ENCODE data around the gene EML4. TPM values are rescaled to one million over a fixed set of nuclear protein-coding genes. Genes with fewer than 3 reads are reported as not detected.

The EML4 gene
- total and polyA plus RNA-seq, 9 of the 15 experiments (the other 6 are each of a cell fraction or from before 2014, with no cell fraction given) = 14.7 to 48.3 (median 36.5) TPM

- TF ChIP-seq HDAC1 (IDR thresholded peaks at IDR 0.05) (peak in 1 of 2 experiments; percentile 80; a peak in 2 of 4 replicates), ZNF668 (CRISPR knock-in tag; IDR thresholded peaks at IDR 0.05) (no peak), HMG20A (CRISPR knock-in tag; conservative IDR thresholded peaks at IDR 0.05) (no peak), GTF2F1 (IDR thresholded peaks at IDR 0.05; ENCODE audit: low read depth, low read length) (no peak), ZNF511 (CRISPR knock-in tag; IDR thresholded peaks at IDR 0.05) (peak; percentile 74; the same call in 1 of the 2 replicates), VEZF1 (CRISPR knock-in tag; IDR thresholded peaks at IDR 0.05) (peak; percentile 85), YY1 (IDR thresholded peaks at IDR 0.05; ENCODE audit: borderline replicate concordance in 1 of 3, control insufficient read depth in 1 of 3, extremely low read depth in 1 of 3, insufficient read depth in 3 of 3, insufficient read length in 1 of 3, insufficient replicate concordance in 2 of 3, low read depth in 1 of 3, low read length in 2 of 3) (peak in 2 of 3 experiments; percentile 57 to 69), NBN (IDR thresholded peaks at IDR 0.05; ENCODE audit: low read depth) (no peak), MECOM (CRISPR knock-in tag; IDR thresholded peaks at IDR 0.05) (no peak), E4F1 (CRISPR knock-in tag; IDR thresholded peaks at IDR 0.05; ENCODE audit: borderline replicate concordance) (no peak), PCBP1 (IDR thresholded peaks at IDR 0.05; ENCODE audit: low read depth, low read length, poor library complexity, severe bottlenecking) (peak; percentile 23), EP400 (IDR thresholded peaks at IDR 0.05) (peak; percentile 41; the same call in 1 of the 2 replicates), LARP7 (IDR thresholded peaks at IDR 0.05) (no peak), BMI1 (IDR thresholded peaks at IDR 0.05; ENCODE audit: low read length) (no peak), TARDBP (IDR thresholded peaks at IDR 0.05) (no peak), MAFK (IDR thresholded peaks at IDR 0.05; ENCODE audit: low read length) (no peak), NRF1 (conservative IDR thresholded peaks at IDR 0.05 in 1 of 2, IDR thresholded peaks at IDR 0.05 in 1 of 2) (peak; percentile 94 to 95), ZNF146 (CRISPR knock-in tag; IDR thresholded peaks at IDR 0.05; ENCODE audit: unreplicated experiment) (no peak), CREB3 (tag; conservative IDR thresholded peaks at IDR 0.05; ENCODE audit: low read depth) (0 out of 2 replicates have a peak, but pooled peaks have one; percentile 11), RAD21 (CRISPR knock-in tag; conservative IDR thresholded peaks at IDR 0.05 in 1 of 2, IDR thresholded peaks at IDR 0.05 in 1 of 2) (no peak), SMAD4 (CRISPR knock-in tag; conservative IDR thresholded peaks at IDR 0.05) (no peak)
Measured at GRCh38 chr2:42169100-42169873, at the start of gene EML4 (continued).
